BJ (cell line): ENCODE data around the gene PRR29. TPM values are rescaled to one million over a fixed set of nuclear protein-coding genes. Genes with fewer than 3 reads are reported as not detected.

ENCODE experiments used
- CTCF ChIA-PET: fragments of 350-600 bp; formaldehyde crosslinking; extraction: SDS; loops from one replicate; lab custom pipeline; 2021; ENCODE audit warnings: antibody characterized with exemption, inconsistent platforms; lab: Yijun Ruan, JAX
- POLR2A ChIA-PET: fragments of 300-600 bp; sonication (Branson Sonifier 250); formaldehyde crosslinking; extraction: SDS; loops from one replicate; lab custom pipeline; 2021; ENCODE audit warnings: antibody characterized with exemption; lab: Charles Lee
- DNase-seq: peaks from one replicate; pipeline ENCODE4 v3.0.0-alpha.2; 2011; ENCODE audit warnings: low read depth
- H3K27me3 ChIP-seq: 2 replicates; pipeline ENCODE4 v1.6.0; 2011; ENCODE audit warnings: low read length; ENCODE audit not compliant: control insufficient read depth, insufficient read depth
- H3K36me3 ChIP-seq: 2 replicates; pipeline ENCODE4 v1.5.1; 2011; ENCODE audit warnings: low read length; ENCODE audit not compliant: control insufficient read depth, insufficient read depth
- H3K4me3 ChIP-seq: 2 replicates; pipeline ENCODE4 v1.5.1; 2011; ENCODE audit warnings: low read depth, mild to moderate bottlenecking, control low read depth, low read length
- CTCF ChIP-seq: IDR thresholded peaks from 2 replicates; pipeline ENCODE4 v1.5.1; 2011; ENCODE audit warnings: low read depth, mild to moderate bottlenecking, control low read depth, inconsistent platforms, low read length, moderate library complexity; ENCODE audit not compliant: insufficient read depth
- polyA plus RNA-seq: library from polyadenylated mRNA; depleted of rRNA; stranded (reverse); fragments of >200 nt; gene quantifications from 2 replicates; pipeline ENCODE4 v1.2.3, GENCODE V29; 2011; rRNA removed

PRR29 gene
- polyA plus RNA-seq, 1 experiment: 0.21 TPM

GRCh38 chr17:64048805-64049204, 50.7 kb downstream of the PRR29 start:
- DNase-seq: no peak
- TF ChIP-seq CTCF: no peak
- ChIA-PET POLR2A (no interaction called here), CTCF (interaction anchor here (0.9 to 1.9 kb wide), 3 partner anchors 20 to 206 kb away, joined by 3 to 5 read pairs (median 5); no protein-coding TSS in a partner anchor)
- peaks cover 35% of the 10 kb centered on the region for H3K36me3 ChIP-seq
- H3K4me3 ChIP-seq: no peak overlapping the region
- H3K27me3 ChIP-seq: no peaks in the 10 kb centered on the region

- CTCF ChIA-PET: interaction anchor here (1.1 to 1.4 kb wide), 2 partner anchors 21 to 26 kb away, joined by 3 to 5 read pairs; no protein-coding TSS in a partner anchor
- Histone ChIP-seq H3K4me3 (no peak overlapping the region), H3K36me3 (peaks cover 31% of the 10 kb centered on the region), H3K27me3 (no peaks in the 10 kb centered on the region)
- POLR2A ChIA-PET: no interaction called here
- DNase-seq: no peak
- no peak for TF ChIP-seq CTCF
Observed at GRCh38 chr17:64051153-64051552, 53.0 kb downstream of the PRR29 start.

GRCh38 chr17:64053101-64053500, 55.0 kb downstream of the PRR29 start:
- ChIA-PET CTCF (interaction anchor here (1.3 to 2.5 kb wide), 4 partner anchors 11 to 106 kb away, joined by 3 to 11 read pairs (median 4); no protein-coding TSS in a partner anchor), POLR2A (no interaction called here)
- no peak for TF ChIP-seq CTCF
- H3K36me3 ChIP-seq: peaks cover 33% of the 10 kb centered on the region
- H3K27me3 ChIP-seq: no peaks in the 10 kb centered on the region
- DNase-seq: no peak
- no peak overlapping the region for H3K4me3 ChIP-seq

Other genes starting within 250 kb of the PRR29 start
- gene CCDC47, start 224.8 kb upstream of the PRR29 start, polyA plus RNA-seq: 31.4 and 55.3 TPM in 2 replicates
- 56.3 and 99.3 TPM in 2 replicates for gene DDX42, start 224.2 kb upstream of the PRR29 start, polyA plus RNA-seq
- gene PSMC5, start 170.9 kb upstream of the PRR29 start, polyA plus RNA-seq: 149 and 151 TPM in 2 replicates
- 36.3 and 42.1 TPM in 2 replicates for gene FTSJ3, start 170.7 kb upstream of the PRR29 start, polyA plus RNA-seq
- 57.6 and 80.0 TPM in 2 replicates for gene SMARCD2, start 155.7 kb upstream of the PRR29 start, polyA plus RNA-seq
- gene CSH2, start 124.7 kb upstream of the PRR29 start, polyA plus RNA-seq: not detected in 2 replicates
- not detected in 2 replicates for gene GH2, start 116.4 kb upstream of the PRR29 start, polyA plus RNA-seq
- gene CSH1, start 101.8 kb upstream of the PRR29 start, polyA plus RNA-seq: not detected in 2 replicates
- not detected in 2 replicates for gene CSHL1, start 87.1 kb upstream of the PRR29 start, polyA plus RNA-seq
- not detected in 2 replicates for gene GH1, start 79.5 kb upstream of the PRR29 start, polyA plus RNA-seq
- gene CD79B, start 66.0 kb upstream of the PRR29 start, polyA plus RNA-seq: 0.36 and 0.58 TPM in 2 replicates
- gene SCN4A, start 25.4 kb upstream of the PRR29 start, polyA plus RNA-seq: 0.06 TPM in 1 of 2 replicates, not detected in the other
- gene ICAM2, start 22.3 kb downstream of the PRR29 start, polyA plus RNA-seq: 0.91 and 1.6 TPM in 2 replicates
- gene ERN1, start 131.8 kb downstream of the PRR29 start, polyA plus RNA-seq: 8.5 and 8.6 TPM in 2 replicates